ENCODE results near the gene PTPN6. TPM values are rescaled to one million over a fixed set of nuclear protein-coding genes. Genes with fewer than 3 reads are reported as not detected.

Gene PTPN6
- total RNA-seq, 1 donor from 2014 or later, result 6.0 TPM

DNA sequence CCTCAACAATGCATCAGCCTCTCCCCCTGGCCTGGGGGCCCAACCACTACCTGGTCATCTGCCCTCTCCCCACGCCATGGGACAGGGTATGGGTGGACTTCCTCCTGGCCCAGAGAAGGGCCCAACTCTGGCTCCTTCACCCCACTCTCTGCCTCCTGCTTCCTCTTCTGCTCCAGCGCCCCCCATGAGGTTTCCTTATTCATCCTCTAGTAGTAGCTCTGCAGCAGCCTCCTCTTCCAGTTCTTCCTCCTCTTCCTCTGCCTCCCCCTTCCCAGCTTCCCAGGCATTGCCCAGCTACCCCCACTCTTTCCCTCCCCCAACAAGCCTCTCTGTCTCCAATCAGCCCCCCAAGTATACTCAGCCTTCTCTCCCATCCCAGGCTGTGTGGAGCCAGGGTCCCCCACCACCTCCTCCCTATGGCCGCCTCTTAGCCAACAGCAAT lies 14.9 kb upstream of the PTPN6 start:
- Histone ChIP-seq H3K27ac (peak overlapping the region; percentile 89), H3K36me3 (no peaks in the 10 kb centered on the region), H3K9ac (no peak overlapping the region), H4K20me1 (ENCODE audit: low read depth) (peaks cover 46% of the 10 kb centered on the region), H2AFZ (replicated peaks) (no peak overlapping the region), H3K79me2 (ENCODE audit: low read depth) (peaks cover 52% of the 10 kb centered on the region), H3K27me3 (no peaks in the 10 kb centered on the region), H3K4me1 (peaks cover 11% of the 10 kb centered on the region), H3K4me3 (no peak overlapping the region), H3K9me3 (ENCODE audit: low read depth) (no peaks in the 10 kb centered on the region), H3F3A (ENCODE audit: low read depth) (peaks cover 69% of the 10 kb centered on the region), H3K4me2 (no peak overlapping the region)
- TF ChIP-seq, protein P1, sequence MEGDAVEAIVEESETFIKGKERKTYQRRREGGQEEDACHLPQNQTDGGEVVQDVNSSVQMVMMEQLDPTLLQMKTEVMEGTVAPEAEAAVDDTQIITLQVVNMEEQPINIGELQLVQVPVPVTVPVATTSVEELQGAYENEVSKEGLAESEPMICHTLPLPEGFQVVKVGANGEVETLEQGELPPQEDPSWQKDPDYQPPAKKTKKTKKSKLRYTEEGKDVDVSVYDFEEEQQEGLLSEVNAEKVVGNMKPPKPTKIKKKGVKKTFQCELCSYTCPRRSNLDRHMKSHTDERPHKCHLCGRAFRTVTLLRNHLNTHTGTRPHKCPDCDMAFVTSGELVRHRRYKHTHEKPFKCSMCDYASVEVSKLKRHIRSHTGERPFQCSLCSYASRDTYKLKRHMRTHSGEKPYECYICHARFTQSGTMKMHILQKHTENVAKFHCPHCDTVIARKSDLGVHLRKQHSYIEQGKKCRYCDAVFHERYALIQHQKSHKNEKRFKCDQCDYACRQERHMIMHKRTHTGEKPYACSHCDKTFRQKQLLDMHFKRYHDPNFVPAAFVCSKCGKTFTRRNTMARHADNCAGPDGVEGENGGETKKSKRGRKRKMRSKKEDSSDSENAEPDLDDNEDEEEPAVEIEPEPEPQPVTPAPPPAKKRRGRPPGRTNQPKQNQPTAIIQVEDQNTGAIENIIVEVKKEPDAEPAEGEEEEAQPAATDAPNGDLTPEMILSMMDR (IDR thresholded peaks at IDR 0.05), result no peak
- TF ChIP-seq EZH2phosphoT487 (IDR thresholded peaks at IDR 0.05) (no peak), EZH2 (IDR thresholded peaks at IDR 0.05) (no peak)
- Mint-ChIP-seq H3K4me3 (peak overlapping the region; percentile 74), H3K36me3 (peaks cover 35% of the 10 kb centered on the region), H3K27me3 (ENCODE audit: insufficient read depth, low read depth) (peaks cover 32% of the 10 kb centered on the region), H3K4me1 (peaks cover 44% of the 10 kb centered on the region), H3K27ac (no peak overlapping the region), H3K9me3 (peaks cover 2% of the 10 kb centered on the region)
- DNase-seq (ENCODE audit: low spot score), result no peak

DNA sequence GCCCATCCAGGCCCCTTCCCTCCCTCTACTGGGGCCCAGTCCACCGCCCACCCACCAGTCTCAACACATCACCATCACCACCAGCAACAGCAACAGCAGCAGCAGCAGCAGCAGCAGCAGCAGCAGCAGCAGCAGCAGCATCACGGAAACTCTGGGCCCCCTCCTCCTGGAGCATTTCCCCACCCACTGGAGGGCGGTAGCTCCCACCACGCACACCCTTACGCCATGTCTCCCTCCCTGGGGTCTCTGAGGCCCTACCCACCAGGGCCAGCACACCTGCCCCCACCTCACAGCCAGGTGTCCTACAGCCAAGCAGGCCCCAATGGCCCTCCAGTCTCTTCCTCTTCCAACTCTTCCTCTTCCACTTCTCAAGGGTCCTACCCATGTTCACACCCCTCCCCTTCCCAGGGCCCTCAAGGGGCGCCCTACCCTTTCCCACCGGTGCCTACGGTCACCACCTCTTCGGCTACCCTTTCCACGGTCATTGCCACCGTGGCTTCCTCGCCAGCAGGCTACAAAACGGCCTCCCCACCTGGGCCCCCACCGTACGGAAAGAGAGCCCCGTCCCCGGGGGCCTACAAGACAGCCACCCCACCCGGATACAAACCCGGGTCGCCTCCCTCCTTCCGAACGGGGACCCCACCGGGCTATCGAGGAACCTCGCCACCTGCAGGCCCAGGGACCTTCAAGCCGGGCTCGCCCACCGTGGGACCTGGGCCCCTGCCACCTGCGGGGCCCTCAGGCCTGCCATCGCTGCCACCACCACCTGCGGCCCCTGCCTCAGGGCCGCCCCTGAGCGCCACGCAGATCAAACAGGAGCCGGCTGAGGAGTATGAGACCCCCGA lies 14.3 kb upstream of the PTPN6 start:
- Mint-ChIP-seq H3K9me3 (peaks cover 2% of the 10 kb centered on the region), H3K4me3 (peak overlapping the region; percentile 74), H3K36me3 (peaks cover 37% of the 10 kb centered on the region), H3K27ac (no peak overlapping the region), H3K27me3 (ENCODE audit: insufficient read depth, low read depth) (peaks cover 32% of the 10 kb centered on the region), H3K4me1 (peaks cover 44% of the 10 kb centered on the region)
- peaks cover 46% of the 10 kb centered on the region for H3K79me2 ChIP-seq (ENCODE audit: low read depth)
- H4K20me1 ChIP-seq (ENCODE audit: low read depth), result peaks cover 39% of the 10 kb centered on the region
- peak overlapping the region; percentile 83 for H3K9ac ChIP-seq
- H3K27ac ChIP-seq, result peak overlapping the region; percentile 89
- TF ChIP-seq EZH2 (IDR thresholded peaks at IDR 0.05) (no peak), EZH2phosphoT487 (IDR thresholded peaks at IDR 0.05) (no peak)
- TF ChIP-seq, protein P1 (IDR thresholded peaks at IDR 0.05), result no peak
- H2AFZ ChIP-seq (replicated peaks), result no peak overlapping the region
- H3K9me3 ChIP-seq (ENCODE audit: low read depth), result no peaks in the 10 kb centered on the region
- H3K27me3 ChIP-seq, result no peaks in the 10 kb centered on the region
- H3K4me2 ChIP-seq, result peak overlapping the region; percentile 82
- H3K4me1 ChIP-seq, result peaks cover 11% of the 10 kb centered on the region
- H3K36me3 ChIP-seq, result no peaks in the 10 kb centered on the region
- no peak for DNase-seq (ENCODE audit: low spot score)
- peak overlapping the region; percentile 56 for H3K4me3 ChIP-seq
- H3F3A ChIP-seq (ENCODE audit: low read depth), result peaks cover 69% of the 10 kb centered on the region

DNA sequence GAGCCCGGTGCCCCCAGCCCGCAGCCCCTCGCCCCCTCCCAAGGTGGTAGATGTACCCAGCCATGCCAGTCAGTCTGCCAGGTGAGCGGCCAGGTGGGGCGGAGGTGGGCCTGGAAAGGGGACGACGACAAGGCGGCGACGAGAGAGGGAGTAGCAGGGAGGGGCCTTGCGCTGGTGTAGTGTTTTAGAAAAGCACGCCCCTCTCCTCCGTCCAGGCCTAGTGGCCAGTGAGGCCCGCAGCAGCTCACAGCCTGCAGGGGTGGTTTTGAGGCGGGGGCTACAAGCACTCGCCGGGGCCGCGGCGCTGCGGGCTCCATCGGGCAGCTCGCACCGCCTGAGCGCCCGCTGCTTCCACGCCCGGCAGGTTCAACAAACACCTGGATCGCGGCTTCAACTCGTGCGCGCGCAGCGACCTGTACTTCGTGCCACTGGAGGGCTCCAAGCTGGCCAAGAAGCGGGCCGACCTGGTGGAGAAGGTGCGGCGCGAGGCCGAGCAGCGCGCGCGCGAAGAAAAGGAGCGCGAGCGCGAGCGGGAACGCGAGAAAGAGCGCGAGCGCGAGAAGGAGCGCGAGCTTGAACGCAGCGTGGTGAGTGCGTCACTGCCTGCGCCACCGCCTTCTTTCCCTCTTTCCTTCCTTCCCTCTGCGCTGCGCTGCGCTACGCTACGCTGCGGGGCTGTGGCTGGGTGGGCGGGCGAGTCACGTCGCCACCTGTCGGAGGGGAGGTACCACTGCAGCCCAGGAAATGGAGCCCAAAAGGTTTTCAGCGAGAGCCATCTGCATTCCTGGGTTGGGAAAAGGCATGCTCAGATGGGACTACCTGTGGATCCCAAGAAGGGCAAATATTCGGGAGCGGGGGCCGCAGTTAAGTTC lies 13.4 kb upstream of the PTPN6 start:
- Mint-ChIP-seq H3K4me1 (peaks cover 44% of the 10 kb centered on the region), H3K36me3 (peaks cover 36% of the 10 kb centered on the region), H3K9me3 (peaks cover 2% of the 10 kb centered on the region), H3K4me3 (peak overlapping the region; percentile 84), H3K27me3 (ENCODE audit: insufficient read depth, low read depth) (peaks cover 37% of the 10 kb centered on the region), H3K27ac (peak overlapping the region; percentile 63)
- Histone ChIP-seq H3K36me3 (no peaks in the 10 kb centered on the region), H3K4me1 (peaks cover 11% of the 10 kb centered on the region), H2AFZ (replicated peaks) (no peak overlapping the region), H4K20me1 (ENCODE audit: low read depth) (peaks cover 31% of the 10 kb centered on the region), H3F3A (ENCODE audit: low read depth) (peaks cover 75% of the 10 kb centered on the region), H3K4me2 (peak overlapping the region; percentile 82), H3K9ac (peak overlapping the region; percentile 83), H3K27me3 (no peaks in the 10 kb centered on the region), H3K79me2 (ENCODE audit: low read depth) (peaks cover 37% of the 10 kb centered on the region), H3K4me3 (peak overlapping the region; percentile 56), H3K9me3 (ENCODE audit: low read depth) (no peaks in the 10 kb centered on the region), H3K27ac (peak overlapping the region; percentile 89)
- TF ChIP-seq EZH2phosphoT487 (IDR thresholded peaks at IDR 0.05) (peak; percentile 22), EZH2 (IDR thresholded peaks at IDR 0.05) (no peak)
- TF ChIP-seq, protein P1 (IDR thresholded peaks at IDR 0.05), result peak; percentile 90
- peak; percentile 97 for DNase-seq (ENCODE audit: low spot score)

All from neural progenitor cell (in vitro differentiated cells).